Activated gamma-delta T cell treated with anti-CD3 and anti-CD28 coated beads, Interleukin-2, amount 50 U/mL, for 16 hours (primary cell): Measurements from ENCODE around the gene MICAL3.
"Not testable (repeated sequence)": the region's sequence is repeated elsewhere in the genome, so short reads cannot be mapped to it uniquely, and the experiment has no call there.

ENCODE experiments used
- DNase-seq: peaks from one replicate; pipeline ENCODE4 v3.0.0-alpha.2; 2020; ENCODE audit warnings: low read depth

Gene MICAL3

DNA sequence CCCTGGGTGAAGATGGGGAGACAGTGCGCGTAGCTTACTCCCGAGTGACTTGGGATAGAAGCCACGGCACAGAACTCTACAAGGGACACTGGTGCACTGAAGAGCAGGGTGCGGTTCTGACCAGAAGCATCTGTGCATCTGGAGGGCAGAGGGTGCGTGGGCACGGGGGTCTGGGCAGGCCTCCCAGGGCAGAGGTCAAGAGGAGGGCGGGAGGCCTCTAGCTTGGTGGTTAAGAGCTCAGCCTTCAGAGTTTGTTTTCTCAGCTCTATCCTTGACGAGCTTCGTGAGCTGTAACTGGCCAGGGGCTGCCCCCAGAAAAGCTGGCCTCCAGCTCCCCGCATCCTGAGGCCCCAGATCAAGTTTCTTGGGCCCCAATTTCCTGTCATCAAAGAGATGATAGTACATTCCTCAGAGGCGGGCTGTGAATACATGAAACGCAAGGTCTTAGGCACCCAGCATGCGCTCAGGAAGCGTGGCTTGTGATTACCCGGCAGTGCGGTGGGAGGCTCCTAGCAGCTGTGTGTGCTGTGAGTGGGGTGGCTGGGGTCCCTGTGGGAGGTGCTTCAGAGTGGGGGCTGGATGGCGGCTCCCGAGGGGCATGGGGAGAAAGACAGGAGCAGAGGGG, 244.1 kb downstream of the MICAL3 start:
- DNase-seq, result no peak

DNA sequence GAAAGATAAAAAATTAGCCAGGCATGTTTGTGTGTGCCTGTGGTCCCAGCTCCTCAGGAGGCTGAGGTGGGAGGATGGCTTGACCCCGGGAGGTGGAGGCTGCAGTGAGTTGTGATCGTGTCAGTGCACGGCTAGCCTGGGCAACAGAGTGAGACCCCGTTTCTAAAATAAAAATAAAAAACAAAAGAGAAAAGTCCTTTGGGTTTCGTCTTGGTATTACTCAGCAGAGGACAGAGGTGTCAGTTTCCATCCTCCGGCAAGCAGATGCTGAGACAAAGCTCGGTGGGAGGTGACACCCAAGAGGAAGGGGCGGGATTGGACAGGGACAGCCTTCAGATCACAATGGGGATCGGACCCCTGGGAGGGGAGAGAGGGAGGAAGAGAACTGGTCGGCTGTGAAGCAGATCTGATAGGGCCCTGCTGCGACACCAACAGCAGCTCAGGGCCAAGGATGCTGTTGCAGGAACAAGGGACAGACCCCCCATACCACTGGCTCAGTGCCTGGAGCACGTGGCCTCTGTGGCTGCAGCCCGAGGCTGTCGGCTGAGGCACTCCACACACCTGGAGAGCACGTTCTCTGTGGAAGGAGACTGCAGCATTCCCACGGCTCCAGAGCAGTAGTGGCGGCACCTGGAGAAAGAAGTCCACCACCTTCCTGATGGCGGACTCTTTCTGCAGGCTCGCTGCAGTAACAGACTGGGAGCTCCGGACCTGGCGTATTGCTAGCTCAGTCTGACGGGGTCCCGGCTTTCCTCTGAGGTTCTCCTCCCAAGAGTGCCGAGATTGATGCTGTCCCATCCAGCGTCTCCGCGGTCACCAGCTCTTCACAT, 244.9 kb downstream of the MICAL3 start:
- no peak for DNase-seq

DNA sequence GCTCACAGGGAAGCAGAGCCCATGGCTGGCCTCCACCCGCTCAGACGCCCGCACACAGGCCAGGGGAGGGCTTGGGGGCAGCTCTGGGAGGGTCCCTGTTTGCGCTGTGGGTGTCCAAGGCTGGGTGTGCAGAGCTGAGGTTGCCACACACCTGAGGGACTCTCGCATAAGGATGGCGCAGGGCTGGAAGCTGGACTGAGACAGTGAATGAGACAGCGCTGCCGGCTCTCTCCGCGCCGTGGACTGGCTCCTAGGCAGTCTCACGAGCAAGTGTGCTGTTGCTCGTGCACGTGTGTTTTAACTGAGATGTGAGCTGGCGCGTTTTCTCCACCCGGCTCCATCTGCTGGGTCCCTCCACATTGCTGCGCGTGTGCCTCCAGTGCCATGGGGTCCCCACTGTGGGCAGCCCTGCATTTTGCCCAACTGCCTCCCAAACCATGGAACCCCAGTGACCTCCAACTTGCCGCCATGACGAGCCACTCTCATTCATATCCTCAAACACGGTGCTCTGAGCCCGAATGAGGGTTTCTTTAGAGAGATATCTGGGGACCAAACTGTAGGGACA, 245.9 kb downstream of the MICAL3 start:
- no peak for DNase-seq

DNA sequence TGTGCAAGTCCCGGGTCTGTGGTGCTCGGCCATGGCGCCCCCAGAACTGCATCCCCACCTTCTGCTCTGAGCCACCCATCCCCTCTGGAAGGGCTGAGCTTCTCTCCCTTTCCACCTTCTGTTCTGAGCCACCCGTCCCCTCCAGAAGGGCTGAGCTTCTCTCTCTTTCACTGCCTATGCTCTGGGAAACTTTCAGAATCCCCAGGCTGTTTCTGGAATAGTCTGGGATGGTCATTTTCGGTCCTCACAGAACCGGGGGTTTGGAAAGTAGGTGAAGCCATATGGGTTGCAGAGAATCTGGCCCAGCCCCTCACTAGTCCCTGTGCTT, 246.7 kb downstream of the MICAL3 start:
- DNase-seq, result no peak

DNA sequence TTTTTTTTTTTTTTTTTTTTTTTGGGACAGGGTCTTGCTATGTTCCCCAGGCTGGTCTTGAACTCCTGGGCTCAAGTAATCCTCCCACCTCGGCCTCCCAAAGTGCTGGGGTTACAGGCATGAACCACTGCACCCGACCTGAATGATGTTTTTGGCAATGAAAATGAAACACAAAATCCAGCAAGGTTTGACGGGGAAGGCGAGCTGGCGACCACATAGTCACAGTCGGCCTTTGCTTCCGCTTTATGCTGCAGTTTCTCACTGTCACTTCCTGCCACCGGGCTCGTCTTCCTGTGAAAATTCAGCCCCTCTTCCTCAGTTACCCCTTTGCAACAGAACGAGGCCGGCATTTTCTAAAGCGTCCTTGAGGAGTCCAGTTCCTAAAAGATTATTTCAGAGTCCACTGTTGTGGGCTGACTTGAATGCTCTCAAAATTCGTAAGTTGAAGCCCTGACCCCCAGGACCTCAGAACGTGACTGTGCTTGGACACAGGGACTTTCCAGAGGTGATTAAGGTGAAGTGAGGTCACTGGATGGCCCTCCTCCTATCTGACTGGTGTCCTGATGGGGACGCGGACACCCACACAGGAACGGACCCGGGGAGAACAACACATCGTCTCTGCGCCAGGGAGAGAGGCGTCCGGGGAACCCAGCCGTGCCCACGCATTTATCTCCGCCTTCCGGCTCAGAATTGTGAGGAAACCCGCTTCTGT, 247.2 kb downstream of the MICAL3 start:
- DNase-seq, result peak; percentile 62

DNA sequence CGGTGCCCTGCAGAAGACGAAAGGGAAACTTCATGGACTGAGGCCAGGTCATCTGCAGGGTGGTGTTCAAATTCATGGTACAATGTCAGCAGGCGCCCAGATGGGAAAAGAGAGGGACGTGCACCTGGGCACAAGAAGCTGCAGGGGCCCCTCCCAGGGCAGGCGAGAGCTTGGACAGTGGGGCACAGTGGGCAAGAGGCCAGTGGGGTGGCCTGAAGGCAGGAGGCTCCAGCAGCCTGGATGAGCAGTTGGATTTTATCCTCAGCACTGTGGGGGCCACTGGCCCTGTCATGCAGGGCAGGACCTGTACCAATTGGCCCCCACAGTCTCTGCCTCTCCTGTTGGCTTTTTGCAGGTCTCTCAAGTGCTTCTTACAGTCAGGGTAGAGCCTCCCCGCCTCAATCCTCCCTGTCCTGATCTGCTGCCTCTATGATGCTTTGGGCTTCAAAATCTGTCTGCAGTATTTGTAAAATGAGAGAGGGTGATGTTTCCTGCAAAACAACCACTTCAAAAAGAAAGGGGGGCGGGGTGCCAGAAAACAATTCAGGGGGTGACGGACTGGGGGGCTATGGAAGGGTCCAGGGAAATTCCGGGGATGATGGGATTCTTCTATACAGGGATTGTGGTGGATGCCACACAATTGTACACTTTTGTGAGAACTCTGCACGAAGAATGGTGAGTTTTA, 248.4 kb downstream of the MICAL3 start:
- DNase-seq, result no peak

DNA sequence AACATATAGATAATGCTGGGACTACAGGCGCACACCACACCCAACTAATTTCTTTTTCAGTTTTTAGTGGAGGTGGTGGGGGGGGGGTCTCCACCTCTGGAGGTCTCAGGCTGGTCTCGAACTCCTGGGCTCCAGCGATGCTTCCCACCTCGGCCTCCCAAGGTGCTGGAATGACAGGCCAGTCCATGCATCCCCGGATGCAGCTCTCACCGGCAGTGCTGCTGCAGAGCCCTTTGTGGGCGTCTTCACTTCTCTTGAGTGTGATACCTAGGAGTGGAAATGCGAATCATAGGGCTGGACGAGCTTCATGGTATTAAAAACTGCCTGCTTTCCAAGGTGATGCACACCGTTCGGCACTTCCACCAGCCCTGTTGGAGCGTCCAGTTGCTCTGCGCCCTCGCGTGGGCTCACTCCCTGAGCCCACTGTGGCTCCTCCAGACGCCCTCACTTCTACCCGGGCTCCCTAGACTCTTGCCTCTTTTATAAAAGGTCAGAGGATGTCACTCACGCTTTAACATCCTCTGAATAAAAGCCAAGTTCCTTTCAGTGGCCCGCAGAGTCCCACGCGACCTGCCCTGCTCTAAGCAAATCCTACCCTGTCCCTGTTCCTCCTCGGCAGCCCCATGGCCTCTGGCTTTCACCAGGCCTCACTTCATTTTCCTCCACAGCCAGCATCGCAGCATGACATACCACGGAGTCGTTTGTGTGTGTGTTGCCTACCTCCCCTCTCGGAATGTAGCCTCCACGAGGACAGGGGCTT, 249.3 kb downstream of the MICAL3 start:
- no peak for DNase-seq

DNA sequence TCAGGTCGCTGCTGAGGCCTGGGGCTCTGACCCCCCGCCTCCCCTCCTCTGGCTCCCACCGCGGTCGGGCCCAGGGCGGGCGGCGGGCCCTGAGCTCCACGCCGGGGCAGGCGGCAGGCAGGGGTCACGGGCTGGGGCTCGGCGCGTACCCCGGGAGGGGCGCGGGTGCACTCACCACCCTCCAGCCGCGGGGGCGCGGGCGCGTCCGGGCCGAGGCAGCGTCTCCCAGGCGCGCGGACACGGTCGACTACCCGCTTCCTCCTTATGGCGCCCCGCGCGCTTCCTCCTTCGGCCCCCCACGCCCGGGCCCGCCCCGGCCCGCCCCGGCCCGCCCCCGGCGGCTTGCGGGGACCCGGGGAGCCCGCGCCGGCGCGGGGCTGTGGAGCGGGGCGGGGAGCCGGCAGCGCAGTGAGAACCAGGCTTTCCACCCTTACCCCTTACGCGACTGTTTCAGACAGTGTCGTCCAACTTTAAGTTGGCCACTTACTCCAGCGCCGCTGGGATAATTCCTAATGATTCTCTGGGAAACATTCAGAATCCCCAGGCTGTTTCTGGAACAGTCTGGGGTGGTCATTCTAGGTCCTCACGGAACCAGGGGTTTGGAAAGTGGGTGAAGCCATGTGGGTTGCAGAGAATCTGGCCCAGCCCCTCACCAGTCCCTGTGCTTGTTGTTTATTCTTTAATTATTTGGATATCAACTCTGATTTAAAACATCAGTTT, 250.0 kb downstream of the MICAL3 start, which contains the start of gene BID:
BID (minus strand) TSS at position 264 of the 720 bp plus-strand sequence. CDS start 24,353 bp downstream, outside the sequence.
- no peak for DNase-seq

DNA sequence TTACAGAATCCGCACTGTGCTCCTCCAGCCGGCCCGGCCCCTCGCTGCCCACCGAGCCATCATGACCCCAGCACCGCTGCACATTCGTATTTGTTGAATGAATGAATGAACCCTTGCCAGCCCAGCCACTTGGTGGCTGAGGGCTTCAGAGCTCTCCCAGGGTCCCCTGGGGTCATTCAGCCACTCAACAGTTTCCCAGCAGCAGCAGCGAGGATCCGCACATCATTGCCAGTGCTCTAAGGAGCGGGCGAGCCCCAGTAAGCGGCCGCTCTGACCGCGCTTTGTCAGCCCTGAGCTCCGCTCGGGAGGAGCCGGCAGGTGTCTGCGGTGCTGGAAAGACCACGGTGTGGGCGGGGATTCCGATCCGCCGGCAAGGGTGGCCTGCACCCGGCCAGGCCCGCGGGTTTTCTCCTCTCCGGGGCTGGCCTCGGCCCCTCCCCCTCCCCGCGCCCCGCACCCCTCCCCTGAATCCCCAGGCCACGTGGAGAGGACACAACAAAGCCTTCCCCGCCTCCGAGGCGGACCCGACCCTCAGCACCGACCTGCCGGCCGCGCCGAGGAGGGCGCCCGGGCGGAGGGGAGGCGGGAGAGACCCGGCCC, 250.7 kb downstream of the MICAL3 start:
- peak; percentile 54 for DNase-seq

DNA sequence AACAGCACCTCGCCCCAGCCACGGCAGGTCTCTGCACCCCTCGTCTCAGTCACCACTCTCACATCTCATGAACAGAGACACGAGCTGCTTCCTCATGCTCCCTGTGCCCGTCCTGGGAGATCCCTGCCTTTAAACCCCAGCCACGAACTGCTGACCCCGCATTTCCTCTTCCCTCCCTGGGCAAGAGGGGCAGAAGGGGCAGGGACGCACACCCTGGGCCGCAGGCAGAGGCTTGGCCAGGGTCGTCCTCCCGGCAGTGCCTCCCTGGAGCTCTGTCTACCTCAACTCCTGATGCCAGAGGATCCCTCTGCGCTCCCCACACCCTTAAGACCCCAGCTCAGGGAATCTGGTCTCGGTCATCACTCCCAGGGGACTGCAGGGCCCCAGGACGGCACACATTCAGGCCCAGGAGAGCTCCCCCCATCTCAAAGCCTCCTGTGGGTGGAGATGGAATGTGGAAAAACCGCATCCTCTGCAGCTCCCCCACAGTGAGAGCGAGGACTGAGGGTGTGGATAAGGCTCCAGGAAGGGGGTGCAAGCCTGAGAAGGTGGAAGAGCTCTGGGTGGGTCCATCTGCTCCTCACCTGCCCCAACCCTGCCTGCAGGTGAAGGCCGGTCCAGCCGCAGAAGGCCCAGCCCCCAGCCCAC, 251.3 kb downstream of the MICAL3 start:
- DNase-seq, result no peak

DNA sequence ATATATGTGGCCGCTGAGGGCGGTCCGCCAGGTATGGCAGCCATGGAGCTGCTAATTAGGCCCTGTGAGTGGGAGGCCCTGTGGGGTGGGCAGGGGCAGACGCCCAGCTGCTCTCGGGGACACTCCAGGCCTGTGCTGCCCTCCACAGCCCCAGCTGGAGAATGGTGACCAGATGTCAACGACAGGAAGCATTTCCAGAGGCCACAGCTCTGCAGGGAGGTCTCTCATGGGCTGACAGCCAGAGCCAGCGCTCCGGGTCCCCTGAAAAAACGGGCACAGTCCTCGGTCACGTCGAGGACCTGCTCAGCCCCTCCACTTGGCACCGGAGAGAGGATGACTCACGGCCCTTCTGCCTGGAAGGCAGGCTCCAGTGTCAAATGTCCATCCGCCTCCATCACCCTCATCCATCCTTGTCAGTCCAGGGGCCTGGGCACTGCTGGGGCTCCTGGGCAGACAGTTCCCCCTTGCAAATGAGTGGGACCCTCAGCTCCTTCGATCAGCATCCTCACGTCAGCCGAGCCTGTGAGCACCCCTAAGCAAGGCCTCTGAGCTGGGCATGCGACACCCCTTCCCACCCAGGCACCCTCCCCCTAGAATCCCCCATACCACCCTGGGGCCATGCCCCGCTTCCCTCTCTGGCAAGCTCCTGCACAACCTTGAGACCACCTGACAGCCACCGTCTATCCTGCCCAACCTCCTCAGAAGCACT, 252.0 kb downstream of the MICAL3 start:
- DNase-seq, result no peak

DNA sequence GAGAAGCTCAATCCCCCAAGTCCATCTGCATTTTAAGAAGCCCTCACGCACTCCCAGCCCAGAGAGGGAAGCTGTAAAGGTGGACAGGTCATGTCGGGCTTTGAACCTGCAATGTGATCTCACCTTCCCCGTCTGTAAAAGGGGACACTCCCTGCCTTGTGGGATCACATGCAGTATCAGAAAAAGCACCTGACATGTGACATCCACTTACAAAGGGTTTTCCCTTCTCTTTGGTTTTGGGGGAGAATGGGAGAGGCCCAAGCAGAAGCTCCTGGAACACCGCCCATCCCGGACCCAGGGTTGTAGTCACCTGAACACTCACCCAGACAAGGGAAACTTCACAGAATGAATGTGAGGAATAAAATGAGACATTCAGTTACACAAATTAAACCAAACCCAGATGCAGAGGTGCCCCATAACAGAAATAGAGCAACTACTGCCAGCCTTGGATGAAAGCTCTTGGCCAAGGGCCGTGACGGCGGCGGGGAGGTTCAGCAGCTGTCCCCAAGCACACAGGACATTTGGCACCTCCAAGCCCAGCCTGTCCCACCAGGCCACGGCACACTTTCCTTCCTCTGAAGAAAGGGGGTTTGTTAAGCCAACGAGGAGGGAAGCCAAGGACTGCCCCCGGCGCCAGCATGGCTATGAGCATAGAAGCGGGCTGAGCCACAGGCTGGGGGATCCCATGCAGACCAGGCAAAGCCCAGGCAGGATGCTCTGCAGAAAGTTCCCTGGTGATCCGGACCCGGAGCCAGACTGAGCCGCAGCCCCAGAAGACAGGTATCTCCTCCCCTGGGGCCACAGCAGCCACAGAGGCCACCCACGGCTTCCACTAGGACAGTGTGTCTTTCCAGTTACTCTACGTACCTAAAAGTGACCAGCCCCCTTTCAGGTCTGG, 253.9 kb downstream of the MICAL3 start:
- no peak for DNase-seq

DNA sequence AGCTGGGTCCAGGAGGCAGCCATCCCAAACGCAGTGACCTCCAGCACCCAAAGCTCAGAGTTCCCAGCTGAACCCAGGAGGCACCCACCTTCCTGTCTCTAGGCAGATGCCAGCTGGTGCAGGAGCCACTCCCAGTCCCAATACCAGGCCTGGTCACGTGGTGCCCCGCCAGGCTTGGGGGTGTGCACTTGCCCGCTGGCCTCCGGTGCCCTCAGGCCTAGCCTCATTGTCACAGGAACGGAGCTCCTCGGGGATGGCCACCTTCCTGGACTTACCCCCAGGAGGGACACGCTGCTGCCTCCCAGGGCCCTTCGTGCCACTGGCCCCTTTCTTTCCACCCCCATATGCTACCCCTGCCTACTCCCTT, 254.7 kb downstream of the MICAL3 start:
- no peak for DNase-seq

DNA sequence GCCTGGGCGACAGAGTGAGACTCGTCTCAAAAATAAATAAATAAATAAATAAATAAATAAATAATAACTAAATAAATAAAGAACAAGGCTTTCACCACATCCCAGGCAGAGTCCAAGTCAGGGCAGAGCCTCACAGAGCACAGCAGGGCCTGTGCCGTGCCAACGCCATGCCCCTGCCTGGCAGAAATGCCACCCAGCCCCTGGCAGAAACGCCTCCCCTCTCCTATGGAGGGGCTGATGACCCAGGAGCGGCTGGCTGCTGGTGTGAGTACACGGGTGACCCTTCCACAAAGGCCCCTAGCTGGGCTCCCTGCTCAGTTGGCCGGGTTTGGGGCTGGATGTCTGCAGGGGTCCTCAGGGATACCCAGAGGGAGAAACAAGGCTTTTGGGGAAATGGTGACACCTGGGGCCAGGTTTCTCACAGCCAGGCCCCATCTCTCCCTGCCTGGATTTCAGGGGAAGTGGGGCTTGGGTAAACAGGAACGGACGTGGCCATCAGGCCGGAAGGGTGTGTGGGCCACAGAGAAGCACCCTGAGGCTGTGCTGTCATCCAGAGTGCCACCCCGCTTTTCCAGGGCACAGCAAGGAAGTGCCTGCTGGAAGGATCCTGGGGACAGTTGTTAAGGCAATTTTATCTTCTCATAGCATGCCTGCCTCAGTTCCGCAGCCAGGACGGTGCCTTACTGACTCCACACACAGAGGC, 255.2 kb downstream of the MICAL3 start:
- no peak for DNase-seq

DNA sequence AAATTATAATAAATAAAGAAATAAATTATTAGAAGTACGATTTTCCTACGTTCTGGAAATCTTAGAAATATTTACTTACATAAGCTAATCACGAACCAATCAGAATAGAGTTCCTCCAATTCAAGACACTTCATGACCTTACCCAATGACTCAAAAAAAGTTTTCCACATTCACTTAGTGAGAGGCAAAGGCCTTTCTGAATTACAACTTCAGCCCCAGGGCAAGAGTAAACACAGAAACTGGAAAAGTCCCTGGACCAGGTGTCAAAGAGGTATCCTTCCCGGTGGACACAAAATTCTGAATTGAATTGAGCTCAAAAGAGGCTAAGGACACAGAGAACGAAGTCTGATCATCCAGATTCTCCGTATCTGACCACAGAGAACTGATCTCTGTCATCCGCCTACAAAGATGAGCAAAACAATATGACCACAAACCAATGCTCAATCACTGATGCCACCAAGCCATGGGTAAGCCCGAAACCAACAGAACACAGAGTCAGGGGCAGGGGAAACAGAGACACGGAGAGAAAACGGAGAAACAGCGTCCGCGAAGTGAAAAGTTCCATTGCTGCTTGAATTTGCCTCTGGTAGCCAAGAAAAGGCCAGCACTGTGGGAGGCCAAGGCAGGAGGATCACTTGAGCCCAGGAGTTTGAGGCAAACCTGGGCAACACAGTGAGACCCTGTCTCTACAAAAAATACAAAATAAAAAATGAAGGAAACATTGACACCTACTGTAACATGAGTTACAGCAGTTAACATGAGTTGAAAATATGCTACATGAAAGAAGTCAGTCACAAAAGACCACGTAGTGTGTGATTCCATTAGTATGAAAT, 256.9 kb downstream of the MICAL3 start:
- peak; percentile 33 for DNase-seq

DNA sequence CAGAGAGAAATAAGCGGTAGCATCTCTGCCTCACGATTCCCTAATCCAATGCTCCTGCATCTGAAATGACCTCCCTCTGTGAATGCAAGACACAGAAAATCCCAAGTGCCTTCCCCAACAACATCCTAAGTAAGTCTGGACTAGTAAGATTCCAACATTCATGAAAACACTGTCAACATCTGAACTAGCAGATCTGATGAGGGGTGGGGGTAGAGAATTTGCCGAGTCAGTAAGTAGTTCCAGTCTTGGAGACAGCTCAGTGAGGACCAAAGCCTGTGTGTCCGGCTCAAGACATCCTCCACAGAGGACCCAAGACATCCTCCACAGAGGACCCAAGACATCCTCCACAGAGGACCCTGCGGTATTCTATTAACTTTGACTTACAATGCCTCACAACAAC, 259.5 kb downstream of the MICAL3 start:
- not testable (repeated sequence) for DNase-seq

DNA sequence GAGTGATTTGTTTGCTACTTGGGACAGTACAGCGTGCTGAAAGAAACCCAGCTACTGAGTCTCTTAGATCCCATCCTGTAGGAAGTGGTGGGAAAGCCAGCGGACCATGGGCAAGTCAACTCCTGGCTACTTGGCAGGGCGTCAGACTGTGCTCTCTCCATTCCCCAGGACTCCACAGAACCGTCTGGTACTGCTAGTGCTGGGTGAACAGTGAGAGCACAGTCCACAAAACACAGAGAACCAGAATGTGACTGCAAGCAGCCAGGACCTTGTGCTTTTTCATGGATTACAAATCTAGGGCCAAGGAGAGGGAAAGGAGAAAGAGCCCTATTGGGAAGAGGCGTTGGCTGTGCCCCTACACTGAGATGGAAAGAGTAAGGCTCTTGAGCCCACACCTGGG, 260.3 kb downstream of the MICAL3 start:
- no peak for DNase-seq
